GM23248 (cell line): ENCODE results near the gene ULK3.

Experiments
- EZH2 ChIP-seq: fragments of 200-600 bp; sonication (generic); IDR thresholded peaks from 2 replicates; pipeline ENCODE4 v1.6.1; 2018; ENCODE audit warnings: antibody characterized with exemption, mild to moderate bottlenecking; ENCODE audit not compliant: insufficient read depth, poor library complexity, severe bottlenecking
- EZH2phosphoT487 ChIP-seq: fragments of 200-600 bp; sonication (generic); IDR thresholded peaks from 2 replicates; pipeline ENCODE4 v1.6.1; 2018; ENCODE audit warnings: antibody characterized with exemption, moderate library complexity, mild to moderate bottlenecking, low read depth; ENCODE audit not compliant: insufficient read depth

DNA sequence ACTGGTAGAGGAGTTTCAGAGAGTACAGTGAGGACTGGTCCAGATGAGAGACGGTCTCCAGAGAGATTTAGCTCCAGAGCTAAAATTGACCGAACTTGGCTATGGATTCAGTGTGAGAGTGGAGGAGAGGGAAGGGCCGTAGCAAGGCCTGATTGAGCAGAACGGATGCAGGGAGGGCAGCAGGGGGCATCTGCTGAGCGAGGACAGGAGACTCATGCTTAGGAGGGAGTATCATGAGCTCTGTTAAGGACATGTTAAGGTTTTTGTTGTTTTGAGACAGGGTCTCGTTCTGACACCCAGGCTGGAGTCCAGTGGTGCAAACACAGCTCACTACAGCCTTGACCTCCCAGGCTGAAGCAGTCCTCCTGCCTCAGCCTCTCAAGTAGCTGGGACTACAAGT, 38.0 kb downstream of the ULK3 start:
- no peak for TF ChIP-seq EZH2
- TF ChIP-seq EZH2phosphoT487: no peak
